Glomerular visceral epithelial cell (primary cell): ENCODE measurements around the gene C13orf46.
"Not testable (repeated sequence)": the region's sequence is repeated elsewhere in the genome, so short reads cannot be mapped to it uniquely, and the experiment has no call there.

ENCODE experiments used
- DNase-seq: peaks from one replicate; pipeline ENCODE4 v3.0.0-alpha.2; 2016; ENCODE audit errors: extremely low spot score

C13orf46 gene

GRCh38 chr13:113973218-113974164 is at the start of gene C13orf46:
Gene C13orf46, minus strand, starts transcription at chr13:113974076. Its CDS starts 79 bp downstream, at chr13:113973997.
- no peak for DNase-seq

- no peak for DNase-seq
Observed at GRCh38 chr13:114022876-114023275, 49.0 kb upstream of the C13orf46 start.

- DNase-seq: no peak
Observed at GRCh38 chr13:114022309-114022669, 48.4 kb upstream of the C13orf46 start.

GRCh38 chr13:114021464-114022308 is 47.8 kb upstream of the C13orf46 start:
- DNase-seq: no peak

- no peak for DNase-seq
Observed at GRCh38 chr13:114020750-114021463, 47.0 kb upstream of the C13orf46 start.

GRCh38 chr13:114020134-114020533 is 46.3 kb upstream of the C13orf46 start:
- DNase-seq: not testable (repeated sequence)

- DNase-seq: no peak
Observed at GRCh38 chr13:114019367-114019766, 45.5 kb upstream of the C13orf46 start.

GRCh38 chr13:114018461-114019055 is 44.7 kb upstream of the C13orf46 start:
- no peak for DNase-seq

GRCh38 chr13:114017966-114018365 is 44.1 kb upstream of the C13orf46 start:
- no peak for DNase-seq

GRCh38 chr13:114017028-114017630 is 43.3 kb upstream of the C13orf46 start:
- no peak for DNase-seq

GRCh38 chr13:114016321-114017027 is 42.6 kb upstream of the C13orf46 start:
- no peak for DNase-seq

GRCh38 chr13:114015969-114016295 is 42.1 kb upstream of the C13orf46 start:
- DNase-seq: no peak

- DNase-seq: no peak
Observed at GRCh38 chr13:114015111-114015968, 41.5 kb upstream of the C13orf46 start.

- DNase-seq: no peak
Observed at GRCh38 chr13:114013952-114014629, 40.2 kb upstream of the C13orf46 start.

- DNase-seq: no peak
Observed at GRCh38 chr13:114013336-114013735, 39.5 kb upstream of the C13orf46 start.

- no peak for DNase-seq
Observed at GRCh38 chr13:114012921-114013320, 39.0 kb upstream of the C13orf46 start.

GRCh38 chr13:114012141-114012540 is 38.3 kb upstream of the C13orf46 start:
- no peak for DNase-seq

GRCh38 chr13:114011226-114011625 is 37.4 kb upstream of the C13orf46 start:
- no peak for DNase-seq
